ENCODE data around the gene UBXN4. TPM values are rescaled to one million over a fixed set of nuclear protein-coding genes. Genes with fewer than 3 reads are reported as not detected.

Gene UBXN4
- total and polyA plus RNA-seq, 2 of the 4 experiments (the other 2 are of a cell fraction): 48.1 to 49.1 TPM

GRCh38 chr2:135822855-135823254, 81.2 kb downstream of the UBXN4 start:
- no peak overlapping the region for H3K14ac ChIP-seq (replicated peaks; ENCODE audit: low read depth, low read length)
- ChIA-PET POLR2A (ENCODE audit: unreplicated experiment) (no interaction called here), CTCF (interaction anchor here (0.7 kb wide), 1 partner anchor 25 kb away, joined by 3 read pairs; no protein-coding TSS in a partner anchor)
- ATAC-seq (ENCODE audit: low read depth) (no peak), DNase-seq (no peak)
- WGBS, 2 experiments (ENCODE audit: extremely low coverage in 2 of 2, insufficient read length in 1 of 2): no CpG with 5 or more reads among the region's 1 CpG
- no peaks in the 10 kb centered on the region for H4K20me1 ChIP-seq (ENCODE audit: insufficient read depth, low read length)
- H3K27me3 ChIP-seq (ENCODE audit: control insufficient read depth, insufficient read depth, low read length): peaks cover 4% of the 10 kb centered on the region; the same call in 1 of the 2 replicates
- H3K27ac ChIP-seq (ENCODE audit: insufficient read depth, low read length): no peak overlapping the region
- no peak overlapping the region for H4K5ac ChIP-seq (ENCODE audit: low read depth, low read length)
- no peak overlapping the region for H4K91ac ChIP-seq (ENCODE audit: insufficient read depth, low read depth, low read length)
- no peak overlapping the region for H2BK20ac ChIP-seq (ENCODE audit: low read depth, low read length)
- in situ Hi-C loops (cut with MboI; ENCODE audit: low sequenced_read_pairs): no loop called here
- no peak overlapping the region for H2BK15ac ChIP-seq (ENCODE audit: low read depth, low read length)
- TF ChIP-seq POLR2A (IDR thresholded peaks at IDR 0.05; ENCODE audit: low read depth, low read length): no peak
- no peak overlapping the region for H3K4me3 ChIP-seq (ENCODE audit: insufficient read depth, low read depth, low read length)
- peaks cover 5% of the 10 kb centered on the region for H3K9me3 ChIP-seq (ENCODE audit: control insufficient read depth, insufficient read depth, low read length)
- H2AK5ac ChIP-seq (ENCODE audit: low read depth, low read length): no peak overlapping the region
- H3K23ac ChIP-seq (ENCODE audit: low read depth, low read length): no peak overlapping the region
- H3K56ac ChIP-seq (ENCODE audit: extremely low read depth, insufficient read depth, low read length): no peak overlapping the region
- no peak overlapping the region for H3K18ac ChIP-seq (ENCODE audit: low read depth, low read length)
- intact Hi-C loops (cut with micrococcal nuclease): no loop called here
- no peaks in the 10 kb centered on the region for H3K79me1 ChIP-seq (ENCODE audit: low read depth in 1 of 2, low read length in 2 of 2)
- H4K8ac ChIP-seq (ENCODE audit: low read depth in 2 of 2, low read length in 2 of 2): no peak overlapping the region
- no peak overlapping the region for H3K4me2 ChIP-seq (ENCODE audit: low read depth, low read length)
- H3K9ac ChIP-seq (ENCODE audit: low read depth, low read length): no peak overlapping the region
- H2AK9ac ChIP-seq (replicated peaks; ENCODE audit: low read depth, low read length, poor library complexity): no peak overlapping the region
- no peaks in the 10 kb centered on the region for H3K36me3 ChIP-seq (ENCODE audit: control insufficient read depth, insufficient read depth, low read length)
- BruUV-seq (replicated peaks): no TSS peak
- H3K4me1 ChIP-seq (ENCODE audit: control insufficient read depth, insufficient read depth, low read length): peaks cover 4% of the 10 kb centered on the region; the same call in 1 of the 2 replicates
- H2AFZ ChIP-seq (replicated peaks; ENCODE audit: low read length, poor library complexity): no peak overlapping the region
- dilution Hi-C loops (cut with HindIII; ENCODE audit: low sequenced_read_pairs, unreplicated experiment): no loop called here
- no peak overlapping the region for H3K4ac ChIP-seq (ENCODE audit: low read depth, low read length)
- H2BK5ac ChIP-seq (ENCODE audit: low read depth, low read length, poor library complexity, severe bottlenecking): no peak overlapping the region
- no peak overlapping the region for H2BK120ac ChIP-seq (ENCODE audit: low read depth, low read length)
- H3K9me1 ChIP-seq (ENCODE audit: insufficient read depth, low read length): no peaks in the 10 kb centered on the region

Data from IMR-90 (cell line).